GM18499 (cell line): ENCODE data around the gene TBCD.
"Not testable (repeated sequence)": the region's sequence is repeated elsewhere in the genome, so short reads cannot be mapped to it uniquely, and the experiment has no call there.

Source experiments
- ATAC-seq: cut with Tn5 transposase; IDR thresholded peaks from one replicate; pipeline ENCODE4 v1.9.1; 2021; ENCODE audit warnings: moderate number of reproducible peaks; ENCODE audit not compliant: insufficient read depth, unreplicated experiment

The TBCD gene

GRCh38 chr17:82942166-82943130 is 190.6 kb downstream of the TBCD start:
- no peak for ATAC-seq

DNA sequence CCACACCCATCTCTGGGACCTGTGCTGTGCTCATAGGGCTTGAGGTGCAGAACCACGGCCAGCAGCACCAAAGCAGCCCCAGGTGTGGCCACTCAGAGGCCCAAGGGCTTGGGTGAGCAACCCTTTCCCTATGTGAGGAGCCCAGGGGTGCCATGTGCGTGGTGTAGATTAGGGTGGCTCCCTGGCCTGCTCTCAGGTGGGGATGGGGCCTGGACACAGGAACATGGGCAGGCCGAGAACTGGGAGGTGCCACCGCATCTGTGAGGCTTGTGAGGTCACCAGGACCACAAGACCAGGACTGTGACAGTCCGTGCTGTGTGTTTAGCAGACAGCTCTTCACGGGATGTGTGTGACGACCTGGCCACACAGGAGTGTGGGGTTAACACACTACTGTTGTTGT is 191.5 kb downstream of the TBCD start:
- ATAC-seq = no peak

- ATAC-seq = no peak
Measured at GRCh38 chr17:82943751-82944150, 191.9 kb downstream of the TBCD start.

DNA sequence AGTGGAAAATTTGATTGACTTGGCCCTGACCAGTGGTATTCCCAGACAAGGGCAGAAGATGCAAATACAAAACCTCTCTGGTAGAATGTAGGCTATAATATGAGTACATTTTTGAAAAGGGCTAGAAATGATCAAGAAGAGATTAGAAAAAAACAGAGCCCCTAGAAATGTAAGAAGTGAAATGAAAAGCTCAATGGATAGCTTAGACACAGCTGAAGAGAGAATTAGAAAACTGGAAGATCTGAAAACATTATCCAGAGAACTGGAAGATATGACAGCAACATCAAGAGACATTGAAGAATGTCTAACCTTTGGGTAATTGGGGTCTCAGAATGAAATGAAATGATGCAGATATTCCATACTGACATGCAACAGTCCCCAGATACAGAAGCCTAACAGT is 193.1 kb downstream of the TBCD start:
- no peak for ATAC-seq

DNA sequence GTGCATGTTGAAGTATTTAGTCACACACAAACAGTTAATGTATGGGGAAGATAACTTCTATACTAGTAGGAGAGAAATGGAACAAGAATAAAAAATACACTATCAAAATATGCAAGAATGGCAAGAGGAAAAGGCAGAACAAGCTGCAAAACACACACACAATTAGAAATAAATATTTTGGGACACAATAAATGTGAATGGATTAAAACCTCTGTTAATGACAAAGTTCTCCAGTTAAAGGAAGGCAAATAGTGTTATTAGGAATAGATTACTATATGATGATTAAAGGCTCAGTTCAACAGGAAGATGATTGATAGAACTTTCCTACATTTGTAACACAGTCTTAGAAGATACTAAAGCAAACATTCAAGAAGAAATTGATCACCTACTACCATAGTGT is 194.2 kb downstream of the TBCD start:
- ATAC-seq = no peak

- no peak for ATAC-seq
Measured at GRCh38 chr17:82947051-82947991, 195.5 kb downstream of the TBCD start.

DNA sequence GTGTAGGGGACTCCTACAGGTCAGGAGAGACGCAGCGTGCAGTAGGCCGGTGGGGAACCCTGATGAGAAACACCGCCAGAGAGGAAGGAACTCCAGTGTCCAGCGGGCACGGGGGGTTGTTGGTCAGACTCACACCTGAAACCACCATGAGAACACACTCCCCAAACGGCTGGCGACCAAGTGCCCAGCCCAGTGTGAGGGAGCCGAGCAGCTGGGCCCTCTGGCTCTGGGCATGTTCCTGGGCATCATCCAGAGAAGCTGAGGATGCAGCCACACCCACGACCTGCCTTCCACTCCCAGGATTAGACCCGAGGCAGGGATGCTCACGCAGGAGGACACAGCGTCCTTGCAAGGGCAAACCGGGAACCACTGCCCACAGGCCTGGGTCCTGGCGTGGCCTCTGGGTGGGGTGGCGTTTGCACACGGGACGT is 196.2 kb downstream of the TBCD start:
- ATAC-seq = no peak

- ATAC-seq = no peak
Measured at GRCh38 chr17:82948957-82949356, 197.1 kb downstream of the TBCD start.

GRCh38 chr17:82949361-82949760 is 197.5 kb downstream of the TBCD start:
- no peak for ATAC-seq

DNA sequence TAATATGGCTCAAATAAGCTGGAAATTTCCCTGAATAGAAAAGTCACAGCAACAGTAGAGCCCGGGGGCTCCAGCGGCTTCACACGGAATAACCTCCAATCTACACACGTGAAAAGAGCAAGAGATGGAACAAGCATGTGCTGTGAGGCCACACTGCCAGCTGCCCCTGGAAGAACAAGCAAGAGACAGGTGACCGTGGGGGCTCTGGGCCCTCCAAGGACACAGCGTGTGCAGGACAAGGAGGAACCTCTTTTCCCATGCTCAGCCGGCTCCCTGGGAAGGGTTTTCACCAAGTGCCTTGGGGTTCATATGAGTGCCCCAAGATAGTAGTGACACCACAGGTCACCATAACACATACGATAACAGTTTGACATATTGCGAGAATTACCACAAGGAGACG is 198.1 kb downstream of the TBCD start:
- ATAC-seq = no peak

- no peak for ATAC-seq
Measured at GRCh38 chr17:82950525-82951102, 198.7 kb downstream of the TBCD start.

DNA sequence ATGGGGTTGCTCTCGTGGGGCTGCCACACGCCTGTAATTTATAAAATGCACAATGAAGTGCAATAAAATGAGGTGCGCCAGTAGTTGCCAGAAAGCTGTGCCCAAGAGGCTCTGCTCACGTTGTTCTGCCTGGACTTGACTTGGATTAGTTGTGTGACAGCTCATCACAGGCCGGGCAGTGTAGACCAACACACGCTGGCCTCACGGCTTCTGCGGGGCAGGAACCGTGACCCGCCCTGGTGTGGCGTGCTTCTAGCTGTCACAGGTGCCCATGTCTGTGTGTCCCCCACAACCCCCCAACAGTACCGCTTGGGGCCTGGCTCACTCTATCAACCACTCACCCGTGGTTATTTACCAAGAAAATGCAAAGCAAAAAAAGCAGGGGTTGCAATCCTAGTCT is 200.2 kb downstream of the TBCD start:
- ATAC-seq = no peak

DNA sequence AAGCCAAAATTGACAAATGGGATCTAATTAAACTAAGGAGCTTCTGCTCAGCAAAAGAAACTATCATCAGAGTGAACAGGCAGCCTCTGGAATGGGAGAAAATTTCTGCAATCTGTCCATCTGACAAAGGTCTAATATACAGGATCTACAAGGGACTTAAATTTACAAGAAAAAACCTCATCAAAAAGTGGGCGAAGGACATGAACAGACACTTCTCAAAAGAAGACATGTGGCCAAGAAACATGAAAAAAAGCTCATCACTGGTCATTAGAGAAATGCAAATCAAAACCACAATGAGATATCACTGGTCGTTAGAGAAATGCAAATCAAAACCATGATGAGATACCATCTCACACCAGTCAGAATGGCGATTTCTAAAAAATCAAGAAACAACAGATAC is 203.2 kb downstream of the TBCD start:
- not testable (repeated sequence) for ATAC-seq

DNA sequence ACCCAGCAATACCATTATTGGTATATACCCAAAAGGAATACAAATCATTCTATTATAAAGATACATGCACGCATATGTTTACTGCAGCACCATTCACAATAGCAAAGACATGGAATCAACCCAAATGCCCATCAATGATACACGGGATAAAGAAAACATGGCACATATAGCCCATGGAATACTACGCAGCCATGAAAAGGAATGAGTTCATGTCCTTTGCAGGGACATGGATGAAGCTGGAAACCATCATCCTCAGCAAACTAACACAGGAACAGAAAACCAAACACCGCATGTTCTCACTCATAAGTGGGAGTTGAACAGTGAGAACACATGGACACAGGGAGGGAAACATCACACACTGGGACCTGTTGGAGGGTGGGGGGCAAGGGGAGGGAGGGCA is 203.8 kb downstream of the TBCD start:
- not testable (repeated sequence) for ATAC-seq

DNA sequence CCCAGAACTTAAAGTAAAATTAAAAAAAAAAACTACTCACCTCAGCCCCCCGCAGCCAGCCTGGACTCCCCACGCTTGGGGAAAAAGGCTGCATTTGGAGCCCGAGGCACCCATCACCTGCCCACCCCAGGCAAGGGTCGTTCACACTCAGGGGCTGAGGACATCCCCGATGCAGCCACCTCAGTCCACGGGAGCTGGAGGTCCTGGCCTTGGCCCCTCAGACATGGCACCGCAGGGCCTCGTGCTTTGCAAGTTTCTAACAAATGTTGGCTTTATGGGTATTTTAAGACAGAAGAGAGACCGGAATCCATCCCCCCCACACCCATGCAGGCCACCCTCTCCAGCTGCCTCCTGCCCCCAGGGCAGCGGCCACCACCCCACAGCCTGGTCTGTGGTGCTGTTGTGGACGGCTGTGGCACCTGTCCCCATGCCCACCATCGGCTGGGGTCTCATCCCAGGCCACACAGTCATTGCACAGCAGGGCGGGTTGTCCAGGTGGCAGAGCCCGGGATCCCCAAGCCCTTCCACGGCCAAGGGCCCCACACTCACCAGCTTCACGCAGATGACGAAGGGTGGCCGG is 204.4 kb downstream of the TBCD start:
- ATAC-seq = no peak

DNA sequence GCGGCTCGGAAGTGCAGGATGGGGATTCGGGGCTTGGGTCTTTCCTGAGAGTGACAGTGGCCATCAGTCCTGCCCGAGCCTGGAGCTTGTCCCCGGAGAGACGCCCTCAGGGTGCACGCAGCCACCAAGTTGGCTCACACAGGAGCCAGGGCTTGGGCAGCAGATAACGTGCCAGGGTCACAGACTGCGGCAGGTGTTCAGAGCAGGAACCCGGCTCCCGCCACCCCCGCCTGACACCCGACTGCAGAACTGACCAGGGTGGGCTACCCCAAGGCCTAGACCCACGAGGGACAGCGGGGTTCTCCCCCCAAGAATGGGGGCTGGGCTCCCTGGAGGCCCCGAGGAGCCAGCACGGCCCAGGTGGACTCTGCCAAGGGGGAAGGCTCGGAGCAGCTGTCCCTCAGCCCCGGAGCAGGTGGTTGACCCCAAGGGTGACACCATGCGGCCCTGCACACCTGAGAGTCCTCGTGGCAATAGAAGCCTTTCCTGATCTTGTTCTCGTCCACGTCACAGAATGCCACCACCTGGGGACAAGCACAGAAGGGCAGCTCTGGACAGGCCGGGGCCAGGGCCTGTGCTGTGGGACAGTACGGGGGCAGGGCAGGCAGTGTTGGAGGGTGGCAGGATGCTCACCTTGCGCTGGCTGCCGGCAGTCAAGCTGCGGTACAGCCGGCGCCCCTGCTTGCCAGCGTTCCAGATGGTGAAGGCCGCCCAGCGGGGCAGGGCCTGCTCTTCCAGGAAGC is 205.0 kb downstream of the TBCD start:
- ATAC-seq = no peak

GRCh38 chr17:82957469-82957795 is 205.6 kb downstream of the TBCD start:
- ATAC-seq = no peak

DNA sequence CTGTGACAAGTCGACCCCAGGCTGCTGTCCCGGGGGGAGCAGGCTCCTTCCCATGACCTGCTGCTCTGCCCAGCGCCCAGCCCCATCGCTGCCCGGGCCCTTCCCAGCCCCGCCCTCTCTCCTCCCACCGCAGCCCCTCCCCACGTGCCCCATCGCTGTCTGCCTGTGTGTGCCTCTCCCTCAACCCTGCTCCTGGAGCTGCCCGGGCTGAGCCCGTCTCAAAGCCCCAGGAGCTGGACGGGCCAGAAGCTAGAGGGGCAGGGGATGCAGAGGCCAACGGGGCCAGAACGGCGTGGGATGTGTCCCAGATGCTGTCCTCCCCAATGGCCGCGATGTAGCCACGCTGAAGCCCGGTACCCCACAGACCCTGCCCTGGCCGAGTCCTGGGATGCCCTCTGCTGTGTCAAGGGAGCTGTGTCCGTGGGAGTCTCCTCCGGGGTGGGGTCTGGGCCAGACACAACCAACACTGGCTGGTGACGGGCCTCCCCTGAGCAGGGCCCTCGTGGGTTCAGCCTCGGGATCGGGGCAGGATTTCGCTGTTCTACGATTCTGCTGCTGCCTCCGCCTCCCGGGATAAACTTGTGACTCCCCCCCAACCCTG is 206.2 kb downstream of the TBCD start:
- ATAC-seq = no peak

DNA sequence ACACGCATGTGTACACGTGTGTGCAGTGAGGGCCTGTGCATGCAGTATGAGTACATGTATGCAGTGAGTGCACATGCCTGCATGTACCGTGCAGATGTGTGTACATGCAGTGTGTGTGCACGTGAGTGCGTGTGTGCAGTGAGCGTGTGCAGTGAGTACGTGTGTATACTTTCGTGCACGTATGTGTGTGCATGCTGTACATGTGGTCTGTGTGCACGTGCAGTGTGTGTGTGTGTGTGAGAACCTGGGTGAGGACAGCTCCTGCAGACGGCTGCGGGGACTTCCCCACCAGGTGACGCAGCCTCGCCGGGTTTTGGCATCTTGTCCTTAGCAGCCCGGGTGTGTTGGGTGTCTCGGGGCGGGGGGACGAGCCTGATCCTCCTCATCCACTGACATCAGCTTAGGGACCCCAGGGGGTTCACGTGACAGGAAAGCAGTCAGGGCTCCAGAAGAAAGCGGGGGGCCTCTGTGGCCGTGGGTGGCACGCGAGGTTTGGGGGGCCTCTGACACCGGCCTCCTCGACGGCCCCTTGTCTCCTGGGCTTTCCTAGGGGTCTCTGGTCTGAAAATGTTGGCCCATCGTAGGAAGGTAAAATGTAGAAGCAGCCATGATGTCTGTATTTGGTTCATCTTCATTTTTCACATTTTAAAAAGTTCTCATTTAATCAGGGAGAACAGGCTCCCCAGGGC is 207.5 kb downstream of the TBCD start:
- ATAC-seq = no peak
